HepG2 (cell line): ENCODE data around the gene C5orf58.

Experiments
- HOXA7 ChIP-seq: sonication (generic); formaldehyde crosslinking; IDR thresholded peaks from 2 replicates; pipeline ENCODE4 v1.8.1; 2022; ENCODE audit warnings: mild to moderate bottlenecking, missing genetic modification reagents, moderate library complexity
- TF ChIP-seq, protein P1 (sequence below): sonication (generic); formaldehyde crosslinking; IDR thresholded peaks from 2 replicates; pipeline ENCODE4 v1.5.0; 2020; ENCODE audit warnings: mild to moderate bottlenecking, missing genetic modification reagents, moderate library complexity

DNA sequence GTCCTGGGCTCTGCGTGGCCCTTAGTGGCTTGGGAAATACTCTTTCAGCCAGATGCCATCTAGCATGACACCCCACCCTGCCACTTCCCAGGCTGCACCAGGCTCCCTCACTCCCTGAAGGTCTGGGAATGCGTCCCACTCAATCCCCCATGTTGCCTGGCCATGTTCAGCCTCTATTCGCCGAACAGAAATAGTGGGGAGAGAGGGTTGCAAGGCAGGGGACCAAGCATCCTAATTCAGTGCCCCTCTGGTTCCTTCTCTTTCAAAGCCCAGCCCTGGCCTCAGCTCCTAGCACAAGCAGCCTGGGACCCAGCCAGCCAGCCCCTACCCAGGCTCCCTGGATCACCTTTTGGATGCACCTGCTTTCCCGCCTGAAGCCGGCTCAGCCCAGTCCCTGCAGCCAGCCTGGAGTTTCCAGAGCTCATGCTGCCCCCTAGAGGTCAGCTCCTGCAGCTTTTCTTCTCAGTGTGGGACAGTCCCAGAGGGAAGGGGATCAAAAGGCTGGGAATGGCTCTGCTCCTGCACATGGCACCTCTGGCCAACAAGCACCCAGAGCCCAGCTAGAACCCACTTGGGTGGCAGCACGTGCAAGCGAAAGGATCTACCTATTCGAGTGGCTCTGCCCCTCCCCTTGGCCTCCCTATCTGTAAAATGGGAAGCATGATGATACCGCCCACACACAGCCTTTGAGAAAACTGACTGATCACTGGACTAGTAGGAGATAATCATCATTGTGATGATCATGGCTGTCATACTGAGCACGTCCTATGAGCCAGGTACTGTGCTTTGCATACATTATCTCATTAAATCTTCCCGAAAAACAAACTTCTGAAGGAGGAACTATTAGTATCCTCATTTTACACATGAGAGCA is 48.7 kb upstream of the C5orf58 start:
- TF ChIP-seq HOXA7 (CRISPR knock-in tag) = no peak
- TF ChIP-seq, protein P1, sequence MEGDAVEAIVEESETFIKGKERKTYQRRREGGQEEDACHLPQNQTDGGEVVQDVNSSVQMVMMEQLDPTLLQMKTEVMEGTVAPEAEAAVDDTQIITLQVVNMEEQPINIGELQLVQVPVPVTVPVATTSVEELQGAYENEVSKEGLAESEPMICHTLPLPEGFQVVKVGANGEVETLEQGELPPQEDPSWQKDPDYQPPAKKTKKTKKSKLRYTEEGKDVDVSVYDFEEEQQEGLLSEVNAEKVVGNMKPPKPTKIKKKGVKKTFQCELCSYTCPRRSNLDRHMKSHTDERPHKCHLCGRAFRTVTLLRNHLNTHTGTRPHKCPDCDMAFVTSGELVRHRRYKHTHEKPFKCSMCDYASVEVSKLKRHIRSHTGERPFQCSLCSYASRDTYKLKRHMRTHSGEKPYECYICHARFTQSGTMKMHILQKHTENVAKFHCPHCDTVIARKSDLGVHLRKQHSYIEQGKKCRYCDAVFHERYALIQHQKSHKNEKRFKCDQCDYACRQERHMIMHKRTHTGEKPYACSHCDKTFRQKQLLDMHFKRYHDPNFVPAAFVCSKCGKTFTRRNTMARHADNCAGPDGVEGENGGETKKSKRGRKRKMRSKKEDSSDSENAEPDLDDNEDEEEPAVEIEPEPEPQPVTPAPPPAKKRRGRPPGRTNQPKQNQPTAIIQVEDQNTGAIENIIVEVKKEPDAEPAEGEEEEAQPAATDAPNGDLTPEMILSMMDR (CRISPR knock-in tag) = peak; percentile 83
